Measurements from ENCODE around the gene SEMA3E. TPM values are rescaled to one million over a fixed set of nuclear protein-coding genes. Genes with fewer than 3 reads are reported as not detected.

SEMA3E gene
- total and polyA plus RNA-seq, 5 experiments from 2014 or later, result not detected

- H3K27me3 Mint-ChIP-seq, result no peaks in the 10 kb centered on the region
- H3K9me3 Mint-ChIP-seq, result peaks cover 0 to 4% (median 0%) of the 10 kb centered on the region in 9 donors
- H3K27ac Mint-ChIP-seq, result no peak overlapping the region
- ATAC-seq (no peak), DNase-seq (no peak)
- no peak overlapping the region for H3K4me3 Mint-ChIP-seq
- POLR2A ChIA-PET, result no interaction called here
- no peaks in the 10 kb centered on the region for H3K4me1 Mint-ChIP-seq
- no peaks in the 10 kb centered on the region for H3K36me3 Mint-ChIP-seq
Measured at GRCh38 chr7:83528925-83529423, 120.0 kb downstream of the SEMA3E start.

- no peak overlapping the region for H3K4me3 Mint-ChIP-seq
- H3K36me3 Mint-ChIP-seq, result no peaks in the 10 kb centered on the region
- H3K9me3 Mint-ChIP-seq, result peaks cover 0 to 15% (median 0%) of the 10 kb centered on the region in 9 donors
- no peak for ATAC-seq
- H3K4me1 Mint-ChIP-seq, result no peaks in the 10 kb centered on the region
- no peak for DNase-seq
- H3K27ac Mint-ChIP-seq, result no peak overlapping the region
- POLR2A ChIA-PET, result no interaction called here
- no peaks in the 10 kb centered on the region for H3K27me3 Mint-ChIP-seq
Measured at GRCh38 chr7:83524277-83525075, 124.5 kb downstream of the SEMA3E start.

- H3K9me3 Mint-ChIP-seq, result peaks cover 0 to 18% (median 0%) of the 10 kb centered on the region in 9 donors
- ATAC-seq, result no peak
- POLR2A ChIA-PET, result no interaction called here
- H3K27ac Mint-ChIP-seq, result no peak overlapping the region
- H3K27me3 Mint-ChIP-seq, result no peaks in the 10 kb centered on the region
- no peaks in the 10 kb centered on the region for H3K4me1 Mint-ChIP-seq
- DNase-seq, result no peak
- no peaks in the 10 kb centered on the region for H3K36me3 Mint-ChIP-seq
- no peak overlapping the region for H3K4me3 Mint-ChIP-seq
Measured at GRCh38 chr7:83520726-83521125, 128.2 kb downstream of the SEMA3E start.

- H3K36me3 Mint-ChIP-seq, result no peaks in the 10 kb centered on the region
- no peak overlapping the region for H3K27ac Mint-ChIP-seq
- DNase-seq (no peak), ATAC-seq (no peak)
- H3K4me3 Mint-ChIP-seq, result no peak overlapping the region
- no peaks in the 10 kb centered on the region for H3K27me3 Mint-ChIP-seq
- POLR2A ChIA-PET, result no interaction called here
- H3K4me1 Mint-ChIP-seq, result no peaks in the 10 kb centered on the region
- H3K9me3 Mint-ChIP-seq, result peaks cover 0 to 14% (median 0%) of the 10 kb centered on the region in 9 donors
Measured at GRCh38 chr7:83519240-83519639, 129.7 kb downstream of the SEMA3E start.

GRCh38 chr7:83517035-83517700 lies 131.8 kb downstream of the SEMA3E start:
- Mint-ChIP-seq H3K4me1 (no peaks in the 10 kb centered on the region), H3K27ac (no peak overlapping the region), H3K9me3 (peaks cover 0 to 8% (median 0%) of the 10 kb centered on the region in 9 donors), H3K4me3 (no peak overlapping the region), H3K27me3 (no peaks in the 10 kb centered on the region), H3K36me3 (no peaks in the 10 kb centered on the region)
- no peak for DNase-seq
- POLR2A ChIA-PET, result no interaction called here
- no peak for ATAC-seq

DNA sequence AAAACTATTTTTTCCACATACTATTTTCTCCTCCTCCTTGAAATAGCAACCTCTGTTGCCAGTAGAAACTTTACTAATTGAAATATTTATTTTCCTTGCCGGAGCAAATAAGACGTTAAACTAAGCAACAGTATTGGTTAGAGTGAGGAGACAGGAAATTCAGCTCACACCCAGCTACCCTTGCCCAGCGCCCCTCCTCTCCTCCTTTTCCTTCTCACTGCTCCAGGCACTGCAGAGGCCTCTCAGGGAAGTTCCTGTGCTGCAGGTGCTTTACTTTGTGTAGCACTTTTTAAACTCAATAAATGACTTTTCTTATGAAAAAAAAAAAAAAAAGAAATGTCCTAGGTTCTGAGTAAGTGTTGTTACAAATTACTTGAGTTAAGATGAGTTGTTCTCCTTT lies 134.0 kb downstream of the SEMA3E start:
- Mint-ChIP-seq H3K27ac (no peak overlapping the region), H3K36me3 (no peaks in the 10 kb centered on the region), H3K4me1 (no peaks in the 10 kb centered on the region), H3K9me3 (peaks cover 0 to 9% (median 0%) of the 10 kb centered on the region in 9 donors), H3K4me3 (no peak overlapping the region), H3K27me3 (no peaks in the 10 kb centered on the region)
- ATAC-seq (no peak), DNase-seq (no peak)
- POLR2A ChIA-PET, result no interaction called here

DNA sequence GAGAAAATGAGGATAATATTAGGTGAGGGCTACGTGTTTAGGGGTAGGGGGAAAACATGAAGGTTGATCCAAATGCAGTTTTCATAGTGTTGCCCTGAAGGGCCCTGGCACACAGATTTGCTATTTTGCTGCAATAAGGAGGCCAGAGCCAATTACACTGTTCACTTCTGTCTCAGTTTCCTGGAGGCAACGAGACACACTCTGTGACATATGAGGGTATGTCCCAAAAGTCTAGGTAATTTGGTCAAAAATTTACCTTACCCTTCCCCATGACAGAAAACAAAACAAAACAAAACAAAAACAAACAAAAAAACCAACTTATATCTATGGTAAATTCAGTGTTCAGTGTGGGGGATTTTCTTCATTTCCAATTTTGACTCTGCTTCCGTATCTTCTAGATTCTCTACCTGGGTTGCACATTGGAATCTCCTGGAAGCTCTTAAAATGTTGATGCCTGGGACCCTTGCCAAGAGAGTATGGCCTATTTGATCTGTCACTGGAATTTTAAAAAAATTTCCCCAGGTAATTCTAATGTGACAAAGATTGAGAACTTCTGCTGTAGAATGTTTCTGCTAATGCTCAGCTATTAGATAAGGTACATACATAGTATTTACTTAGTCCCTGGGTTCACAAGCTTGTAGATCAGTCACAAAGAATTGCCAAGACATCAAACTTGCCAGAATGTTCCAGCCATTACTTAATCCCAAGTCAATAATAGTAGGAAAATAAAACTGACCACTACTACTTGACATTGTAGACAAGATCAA lies 139.5 kb downstream of the SEMA3E start:
- Mint-ChIP-seq H3K27ac (no peak overlapping the region), H3K4me3 (no peak overlapping the region), H3K4me1 (no peaks in the 10 kb centered on the region), H3K36me3 (no peaks in the 10 kb centered on the region), H3K9me3 (peaks cover 0 to 9% (median 0%) of the 10 kb centered on the region in 9 donors), H3K27me3 (no peaks in the 10 kb centered on the region)
- DNase-seq (no peak), ATAC-seq (no peak)
- POLR2A ChIA-PET, result no interaction called here

DNA sequence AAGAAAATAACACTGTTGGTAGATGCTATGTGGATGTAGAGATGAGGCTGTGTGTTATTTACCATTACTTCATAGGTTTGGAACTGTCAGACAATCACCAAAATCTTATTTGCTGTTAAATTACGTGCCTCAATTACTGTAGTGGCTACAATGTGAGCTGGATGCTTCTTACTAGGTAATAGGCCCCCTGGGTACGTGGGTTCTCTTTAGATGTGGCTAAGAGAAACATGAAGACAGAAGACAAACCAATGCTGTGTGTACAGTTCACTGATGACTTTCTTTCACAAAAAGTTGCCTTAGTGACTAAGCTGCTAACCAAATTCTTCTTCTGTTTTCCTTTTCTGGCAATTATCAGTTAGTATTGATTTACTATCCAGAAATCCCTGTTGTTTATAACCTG lies 144.6 kb downstream of the SEMA3E start:
- Mint-ChIP-seq H3K9me3 (peaks cover 0 to 6% (median 0%) of the 10 kb centered on the region in 9 donors), H3K36me3 (no peaks in the 10 kb centered on the region), H3K4me1 (no peaks in the 10 kb centered on the region), H3K27ac (no peak overlapping the region), H3K4me3 (no peak overlapping the region), H3K27me3 (no peaks in the 10 kb centered on the region)
- no peak for ATAC-seq
- POLR2A ChIA-PET, result no interaction called here
- DNase-seq, result no peak

DNA sequence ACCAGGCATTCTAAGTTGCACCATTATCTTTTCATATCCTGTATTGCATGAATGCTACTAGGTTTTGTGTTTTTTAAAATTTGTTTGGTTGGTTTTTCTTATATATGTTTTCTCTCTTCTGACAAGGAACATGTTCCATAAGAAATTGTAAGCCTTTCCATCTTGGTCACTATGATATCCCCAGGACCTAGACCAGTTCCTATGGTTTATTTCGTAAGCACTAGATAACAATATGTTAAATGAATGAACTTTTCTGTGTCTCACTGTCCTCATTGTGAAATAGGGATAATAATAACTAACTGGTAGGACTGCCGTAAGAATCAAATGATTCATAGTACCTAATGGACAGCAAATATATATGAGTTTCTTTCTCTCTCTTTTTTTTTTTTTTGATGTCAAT lies 146.3 kb downstream of the SEMA3E start:
- H3K36me3 Mint-ChIP-seq, result no peaks in the 10 kb centered on the region
- H3K27me3 Mint-ChIP-seq, result no peaks in the 10 kb centered on the region
- H3K27ac Mint-ChIP-seq, result no peak overlapping the region
- DNase-seq (no peak), ATAC-seq (no peak)
- POLR2A ChIA-PET, result no interaction called here
- no peak overlapping the region for H3K4me3 Mint-ChIP-seq
- no peaks in the 10 kb centered on the region for H3K4me1 Mint-ChIP-seq
- H3K9me3 Mint-ChIP-seq, result peaks cover 0 to 6% (median 0%) of the 10 kb centered on the region in 9 donors

DNA sequence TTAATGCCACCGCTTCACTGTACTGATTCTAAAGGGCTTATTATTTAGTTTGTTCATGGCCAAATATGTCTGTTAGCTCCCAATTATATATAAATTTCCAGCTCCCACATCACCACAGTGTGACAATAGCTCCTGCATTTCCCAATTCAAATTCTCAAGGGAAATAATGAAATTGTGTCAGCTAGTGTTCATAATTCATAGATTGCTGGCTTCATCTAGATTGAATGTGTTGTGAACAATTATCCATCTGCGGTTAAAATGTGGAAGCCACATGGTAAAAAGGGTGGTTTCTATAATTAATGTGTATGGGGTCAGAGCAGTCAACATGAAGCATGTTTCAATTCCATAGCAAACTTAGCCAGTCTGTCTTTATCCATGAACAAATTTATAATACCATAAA lies 154.3 kb downstream of the SEMA3E start:
- DNase-seq (no peak), ATAC-seq (no peak)
- H3K4me3 Mint-ChIP-seq, result no peak overlapping the region
- no peak overlapping the region for H3K27ac Mint-ChIP-seq
- no peaks in the 10 kb centered on the region for H3K4me1 Mint-ChIP-seq
- peaks cover 0 to 3% (median 0%) of the 10 kb centered on the region in 9 donors for H3K9me3 Mint-ChIP-seq
- H3K27me3 Mint-ChIP-seq, result no peaks in the 10 kb centered on the region
- POLR2A ChIA-PET, result no interaction called here
- no peaks in the 10 kb centered on the region for H3K36me3 Mint-ChIP-seq

- POLR2A ChIA-PET, result no interaction called here
- Mint-ChIP-seq H3K36me3 (no peaks in the 10 kb centered on the region), H3K27ac (no peak overlapping the region), H3K27me3 (no peaks in the 10 kb centered on the region), H3K4me3 (no peak overlapping the region), H3K4me1 (no peaks in the 10 kb centered on the region), H3K9me3 (peaks cover 0 to 14% (median 0%) of the 10 kb centered on the region in 9 donors)
- DNase-seq, result no peak
- ATAC-seq, result no peak
Measured at GRCh38 chr7:83492802-83493201, 156.1 kb downstream of the SEMA3E start.

- DNase-seq (no peak), ATAC-seq (no peak)
- Mint-ChIP-seq H3K4me1 (no peaks in the 10 kb centered on the region), H3K27me3 (no peaks in the 10 kb centered on the region), H3K36me3 (no peaks in the 10 kb centered on the region), H3K9me3 (peaks cover 0 to 41% (median 0%) of the 10 kb centered on the region in 9 donors), H3K4me3 (no peak overlapping the region), H3K27ac (no peak overlapping the region)
- POLR2A ChIA-PET, result no interaction called here
Measured at GRCh38 chr7:83487801-83488200, 161.1 kb downstream of the SEMA3E start.

DNA sequence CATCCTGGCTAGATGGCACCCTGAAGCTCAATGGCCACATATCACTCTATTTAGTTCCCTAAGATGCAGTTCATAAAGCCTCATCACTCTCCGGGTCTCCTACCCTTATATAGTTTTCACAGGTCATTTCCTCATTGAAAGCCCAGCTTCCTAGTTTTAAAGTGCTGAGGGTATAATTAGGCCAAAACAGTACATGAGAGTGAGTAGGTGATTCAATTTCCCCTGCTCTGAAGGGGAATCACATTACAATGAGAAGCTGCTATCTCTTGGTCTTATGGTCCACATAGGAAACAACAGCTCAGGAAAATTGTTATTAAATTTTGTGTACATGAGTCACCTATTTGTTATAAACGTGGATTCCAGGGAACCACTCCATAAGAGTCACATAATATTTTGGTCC lies 162.0 kb downstream of the SEMA3E start:
- Mint-ChIP-seq H3K4me1 (no peaks in the 10 kb centered on the region), H3K9me3 (peaks cover 0 to 41% (median 2%) of the 10 kb centered on the region in 9 donors), H3K27me3 (no peaks in the 10 kb centered on the region), H3K4me3 (no peak overlapping the region), H3K36me3 (no peaks in the 10 kb centered on the region), H3K27ac (no peak overlapping the region)
- no peak for DNase-seq
- no peak for ATAC-seq
- POLR2A ChIA-PET, result no interaction called here

All from naive thymus-derived CD8-positive, alpha-beta T cell (primary cell).